ENCODE measurements around the gene XPR1.

- TF ChIP-seq, protein P1, sequence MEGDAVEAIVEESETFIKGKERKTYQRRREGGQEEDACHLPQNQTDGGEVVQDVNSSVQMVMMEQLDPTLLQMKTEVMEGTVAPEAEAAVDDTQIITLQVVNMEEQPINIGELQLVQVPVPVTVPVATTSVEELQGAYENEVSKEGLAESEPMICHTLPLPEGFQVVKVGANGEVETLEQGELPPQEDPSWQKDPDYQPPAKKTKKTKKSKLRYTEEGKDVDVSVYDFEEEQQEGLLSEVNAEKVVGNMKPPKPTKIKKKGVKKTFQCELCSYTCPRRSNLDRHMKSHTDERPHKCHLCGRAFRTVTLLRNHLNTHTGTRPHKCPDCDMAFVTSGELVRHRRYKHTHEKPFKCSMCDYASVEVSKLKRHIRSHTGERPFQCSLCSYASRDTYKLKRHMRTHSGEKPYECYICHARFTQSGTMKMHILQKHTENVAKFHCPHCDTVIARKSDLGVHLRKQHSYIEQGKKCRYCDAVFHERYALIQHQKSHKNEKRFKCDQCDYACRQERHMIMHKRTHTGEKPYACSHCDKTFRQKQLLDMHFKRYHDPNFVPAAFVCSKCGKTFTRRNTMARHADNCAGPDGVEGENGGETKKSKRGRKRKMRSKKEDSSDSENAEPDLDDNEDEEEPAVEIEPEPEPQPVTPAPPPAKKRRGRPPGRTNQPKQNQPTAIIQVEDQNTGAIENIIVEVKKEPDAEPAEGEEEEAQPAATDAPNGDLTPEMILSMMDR (conservative IDR thresholded peaks at IDR 0.05; ENCODE audit: low read length) = no peak
- TF ChIP-seq EZH2phosphoT487 (IDR thresholded peaks at IDR 0.05; ENCODE audit: borderline replicate concordance) = no peak
Observed at GRCh38 chr1:180785887-180786286, 154.1 kb downstream of the XPR1 start.

Data from Loucy (cell line).